HFF-Myc (cell line): ENCODE data around the gene MSI2.

ENCODE experiments used
- DNase-seq: peaks from one replicate; pipeline ENCODE4 v3.0.0-alpha.2; 2011; ENCODE audit warnings: low read depth; ENCODE audit errors: extremely low read depth
- H3K4me3 ChIP-seq: replicated peaks from 2 replicates; pipeline ENCODE4 v1.5.1; 2011; ENCODE audit warnings: low read depth, mild to moderate bottlenecking, control low read depth, low read length
- CTCF ChIP-seq: IDR thresholded peaks from 2 replicates; pipeline ENCODE4 v1.5.1; 2012; ENCODE audit warnings: mild to moderate bottlenecking, low read depth, low read length, control low read depth; ENCODE audit errors: missing control alignments

MSI2 gene

GRCh38 chr17:57718878-57719277, 462.6 kb downstream of the MSI2 start:
- no peak for DNase-seq
- no peak for TF ChIP-seq CTCF
- no peak overlapping the region for H3K4me3 ChIP-seq

- DNase-seq: no peak
- no peak for TF ChIP-seq CTCF
- no peak overlapping the region for H3K4me3 ChIP-seq
Measured at GRCh38 chr17:57720386-57721035, 464.2 kb downstream of the MSI2 start.

DNA sequence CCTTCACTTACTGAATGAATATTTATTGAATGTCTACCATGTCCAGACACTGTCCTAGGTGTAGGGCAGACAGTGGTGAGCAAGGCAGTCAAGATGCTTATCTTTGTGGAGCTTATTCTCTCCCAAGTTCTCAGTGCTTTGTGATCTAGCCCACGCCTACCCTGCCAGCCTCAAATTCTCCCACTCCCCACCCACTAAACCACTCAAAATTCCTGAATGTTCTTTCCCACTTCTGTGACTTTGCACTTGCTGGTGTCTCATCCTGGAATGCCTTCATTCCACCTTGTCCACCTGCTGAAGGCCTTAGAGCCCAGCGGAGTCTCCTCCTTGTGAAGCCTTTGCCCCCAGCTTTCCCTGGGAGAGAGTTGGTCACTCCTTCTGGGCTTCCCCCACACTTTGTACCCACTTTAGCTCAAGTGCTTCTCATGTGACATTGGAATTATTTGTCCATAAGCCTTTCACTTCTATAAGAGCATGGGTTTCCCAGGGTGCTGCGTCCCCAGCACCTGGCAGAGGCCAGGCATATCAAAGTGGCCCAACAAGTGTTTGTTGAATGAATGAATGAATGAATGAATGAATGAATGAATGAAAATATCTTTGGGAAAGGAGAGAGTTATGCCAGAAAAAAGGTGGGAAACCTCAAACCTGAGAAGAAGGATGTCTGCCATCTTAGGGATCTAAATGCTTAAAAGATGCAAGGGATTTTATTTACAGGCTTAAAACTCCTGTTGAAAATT, 465.8 kb downstream of the MSI2 start:
- TF ChIP-seq CTCF: no peak
- DNase-seq: no peak
- no peak overlapping the region for H3K4me3 ChIP-seq

GRCh38 chr17:57722704-57723043, 466.4 kb downstream of the MSI2 start:
- TF ChIP-seq CTCF: no peak
- no peak for DNase-seq
- H3K4me3 ChIP-seq: no peak overlapping the region

DNA sequence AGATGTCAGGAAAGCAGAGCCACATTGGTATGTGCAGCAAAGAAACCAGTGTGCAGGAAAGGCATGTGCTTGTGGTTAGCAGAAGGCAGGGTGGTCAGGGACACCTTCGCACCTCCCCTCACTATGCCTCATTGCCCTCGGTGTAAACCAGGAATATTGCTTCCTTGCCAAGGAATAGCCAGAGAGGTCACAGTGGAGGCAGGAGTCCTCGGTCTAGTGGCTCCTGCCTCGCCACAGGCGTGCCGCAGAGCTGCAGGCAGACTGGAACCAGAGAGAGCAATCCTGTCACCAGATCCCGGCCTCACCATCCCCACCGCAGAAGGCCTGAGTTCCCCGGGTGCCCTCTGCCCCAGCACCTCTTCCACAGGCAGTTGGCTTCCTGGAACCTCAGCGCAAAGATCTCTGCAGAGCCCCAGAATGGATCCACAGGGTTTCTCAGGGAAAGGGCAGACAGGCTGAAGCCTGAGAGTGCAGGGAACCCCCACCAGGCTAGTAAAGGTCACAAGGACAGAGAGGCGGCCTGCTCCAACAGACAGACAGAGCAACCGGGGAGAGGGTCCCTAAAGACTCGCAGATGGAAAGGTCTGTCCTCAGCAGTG, 467.2 kb downstream of the MSI2 start:
- H3K4me3 ChIP-seq: no peak overlapping the region
- no peak for DNase-seq
- TF ChIP-seq CTCF: no peak

DNA sequence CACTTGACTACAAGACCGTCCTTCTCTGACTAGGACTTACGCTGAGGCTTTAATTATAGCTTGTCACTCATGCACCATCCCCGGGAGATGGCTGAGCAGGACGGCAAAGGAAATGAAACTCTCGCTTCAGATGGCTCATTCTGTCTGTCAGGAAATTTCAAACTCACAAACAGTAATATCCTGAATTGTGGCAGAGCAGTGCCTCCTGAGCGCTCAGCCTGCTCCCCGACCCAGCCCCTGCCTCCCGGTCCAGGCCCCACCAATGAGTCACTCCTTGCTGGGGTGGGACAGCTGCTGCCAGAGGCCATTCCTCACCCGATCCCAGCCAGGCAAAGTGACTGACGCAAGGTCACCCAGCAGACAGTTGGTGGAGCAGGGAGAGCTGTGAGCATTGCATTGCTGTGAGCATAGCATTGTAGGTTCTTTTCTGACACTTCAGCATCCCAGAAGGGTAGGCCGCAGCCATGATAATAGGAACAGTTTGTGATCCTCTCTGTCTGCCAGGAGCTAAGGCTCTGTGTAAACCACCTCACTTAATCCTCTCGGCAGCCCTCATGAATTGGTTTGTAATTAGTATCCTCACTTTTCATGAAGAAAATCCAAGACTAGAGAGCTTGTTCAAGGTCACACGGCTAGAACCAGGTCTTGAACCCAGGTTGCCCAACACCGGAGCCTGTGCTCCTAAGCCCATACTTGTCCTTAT, 467.9 kb downstream of the MSI2 start:
- TF ChIP-seq CTCF: no peak
- no peak for DNase-seq
- H3K4me3 ChIP-seq: no peak overlapping the region
